Measurements from ENCODE around the gene SPATA12.

- TF ChIP-seq MAX (IDR thresholded peaks at IDR 0.05) (no peak), REST (IDR thresholded peaks at IDR 0.05; ENCODE audit: low read depth) (no peak), EP300 (IDR thresholded peaks at IDR 0.05; ENCODE audit: borderline replicate concordance) (no peak), ZBTB7A (IDR thresholded peaks at IDR 0.05; ENCODE audit: low read depth) (no peak), RAD21 (IDR thresholded peaks at IDR 0.05; ENCODE audit: low read depth) (no peak), YY1 (IDR thresholded peaks at IDR 0.05; ENCODE audit: low read depth) (no peak)
Measured at GRCh38 chr3:57095363-57095762, 34.9 kb downstream of the SPATA12 start.

Data from Ishikawa (cell line).